ENCODE measurements around the gene SELENOI.
A peak's percentile ranks its signal among the peaks of the same experiment; 100 is the strongest.
"Not testable (repeated sequence)": the region's sequence is repeated elsewhere in the genome, so short reads cannot be mapped to it uniquely, and the experiment has no call there.

Gene SELENOI

GRCh38 chr2:26356771-26357170, 10.8 kb downstream of the SELENOI start:
- DNase-seq (ENCODE audit: low read depth in 2 of 2): no peak

GRCh38 chr2:26359886-26360473, 14.0 kb downstream of the SELENOI start:
- DNase-seq (ENCODE audit: low read depth in 2 of 2): no peak

- no peak for DNase-seq (ENCODE audit: low read depth in 2 of 2)
Observed at GRCh38 chr2:26363323-26363722, 17.4 kb downstream of the SELENOI start.

GRCh38 chr2:26363958-26364357, 18.0 kb downstream of the SELENOI start:
- DNase-seq (ENCODE audit: low read depth in 2 of 2): no peak

- no peak for DNase-seq (ENCODE audit: low read depth in 2 of 2)
Observed at GRCh38 chr2:26364669-26365068, 18.7 kb downstream of the SELENOI start.

GRCh38 chr2:26366957-26367356, 21.0 kb downstream of the SELENOI start:
- DNase-seq (ENCODE audit: low read depth in 2 of 2): no peak

- not testable (repeated sequence) for DNase-seq (ENCODE audit: low read depth in 2 of 2)
Observed at GRCh38 chr2:26369664-26370063, 23.7 kb downstream of the SELENOI start.

- DNase-seq (ENCODE audit: low read depth in 2 of 2): not testable (repeated sequence)
Observed at GRCh38 chr2:26370909-26371308, 25.0 kb downstream of the SELENOI start.

GRCh38 chr2:26376799-26377198, 30.9 kb downstream of the SELENOI start:
- DNase-seq (ENCODE audit: low read depth in 2 of 2): no peak

GRCh38 chr2:26380281-26380680, 34.3 kb downstream of the SELENOI start:
- DNase-seq (ENCODE audit: low read depth in 2 of 2): no peak

- no peak for DNase-seq (ENCODE audit: low read depth in 2 of 2)
Observed at GRCh38 chr2:26382564-26382963, 36.6 kb downstream of the SELENOI start.

GRCh38 chr2:26384183-26384582, 38.2 kb downstream of the SELENOI start:
- no peak for DNase-seq (ENCODE audit: low read depth in 2 of 2)

- DNase-seq (ENCODE audit: low read depth in 2 of 2): no peak
Observed at GRCh38 chr2:26384597-26384996, 38.7 kb downstream of the SELENOI start.

GRCh38 chr2:26387189-26387588, 41.2 kb downstream of the SELENOI start:
- no peak for DNase-seq (ENCODE audit: low read depth in 2 of 2)

- no peak for DNase-seq (ENCODE audit: low read depth in 2 of 2)
Observed at GRCh38 chr2:26394694-26395093, 48.8 kb downstream of the SELENOI start.

- no peak for DNase-seq (ENCODE audit: low read depth in 2 of 2)
Observed at GRCh38 chr2:26395394-26395793, 49.5 kb downstream of the SELENOI start.

- DNase-seq (ENCODE audit: low read depth in 2 of 2): peak in 1 of 2 donors; percentile 4
Observed at GRCh38 chr2:26396734-26397298, 50.9 kb downstream of the SELENOI start.

- DNase-seq (ENCODE audit: low read depth in 2 of 2): no peak
Observed at GRCh38 chr2:26399771-26400376, 53.9 kb downstream of the SELENOI start.

GRCh38 chr2:26400723-26401122, 54.8 kb downstream of the SELENOI start:
- no peak for DNase-seq (ENCODE audit: low read depth in 2 of 2)

GRCh38 chr2:26401739-26402541, 56.0 kb downstream of the SELENOI start, which contains the start of gene DRC1:
DRC1 (plus strand) TSS chr2:26401920; CDS start chr2:26401990, 70 bp downstream.
- no peak for DNase-seq (ENCODE audit: low read depth in 2 of 2)

GRCh38 chr2:26407526-26407925, 61.6 kb downstream of the SELENOI start:
- no peak for DNase-seq (ENCODE audit: low read depth in 2 of 2)

- DNase-seq (ENCODE audit: low read depth in 2 of 2): no peak
Observed at GRCh38 chr2:26409785-26410184, 63.8 kb downstream of the SELENOI start.

Measured in stimulated activated CD4-positive, alpha-beta T cell treated with anti-CD3 and anti-CD28 coated beads, Interleukin-1b, Interleukin-23, amount 100 ng/mL, for 1 hour (primary cell).